Endothelial cell of umbilical vein (primary cell): Measurements from ENCODE around the gene FOXN1. TPM values are rescaled to one million over a fixed set of nuclear protein-coding genes. Genes with fewer than 3 reads are reported as not detected.

ENCODE experiments used
- BruUV-seq: library from RNA; stranded (reverse); fragments of 400-500 nt; replicated peaks from 2 replicates; lab custom pipeline; 2021; lab: Mats Ljungman, UMichigan
- CTCF ChIA-PET: fragments of 300-600, 350-600 bp; sonication (Branson Sonifier 250); formaldehyde crosslinking; loops from one replicate; lab custom pipeline; 2021; ENCODE audit warnings: antibody characterized with exemption, inconsistent platforms; lab: Charles Lee
- POLR2A ChIA-PET: fragments of 300-600, 350-600 bp; sonication (Branson Sonifier 250); formaldehyde crosslinking; loops from one replicate; lab custom pipeline; 2021; ENCODE audit warnings: antibody characterized with exemption, inconsistent platforms; lab: Charles Lee
- DNase-seq: peaks from one replicate; pipeline ENCODE4 v3.0.0-alpha.2; 2011; ENCODE audit warnings: low read depth, low spot score
- FAIRE-seq: peaks from 2 replicates; lab custom pipeline; 2011; peaks lifted over from hg19 to GRCh38; lab: Jason Lieb, UNC
- H2AFZ ChIP-seq: 2 replicates; pipeline ENCODE4 v1.6.0; 2012; ENCODE audit warnings: low read depth, low read length, control low read depth, inconsistent platforms
- H3K27ac ChIP-seq: 2 replicates; pipeline ENCODE4 v1.5.1; 2011; ENCODE audit warnings: low read depth, mild to moderate bottlenecking, control low read depth, low read length, moderate library complexity; ENCODE audit not compliant: insufficient read depth
- H3K27me3 ChIP-seq, 2 experiments: 2 replicates each; pipeline versions ENCODE4 v1.6.0 to v1.6.1; 2011; ENCODE audit warnings: low read length in 2 of 2, mixed read lengths in 1 of 2; ENCODE audit not compliant: control insufficient read depth in 2 of 2, insufficient read depth in 2 of 2
- H3K36me3 ChIP-seq, 2 experiments: 2 replicates in 1 of 2; 3 replicates in 1 of 2; pipeline ENCODE4 v1.5.1; 2011; ENCODE audit warnings: low read length in 2 of 2, mild to moderate bottlenecking in 1 of 2, moderate library complexity in 1 of 2; ENCODE audit not compliant: control insufficient read depth in 2 of 2, insufficient read depth in 2 of 2; ENCODE audit errors: extremely low read depth in 1 of 2
- H3K4me1 ChIP-seq: 3 replicates; pipeline ENCODE4 v1.5.1; 2011; ENCODE audit warnings: mild to moderate bottlenecking, low read length; ENCODE audit not compliant: control insufficient read depth, insufficient read depth; ENCODE audit errors: extremely low read depth
- H3K4me2 ChIP-seq: 2 replicates; pipeline ENCODE4 v1.6.1; 2011; ENCODE audit warnings: low read length, control low read depth, mixed read lengths; ENCODE audit not compliant: insufficient read depth
- H3K4me3 ChIP-seq, 3 experiments: fragments of 200-600 bp in 1 of 3; sonication (generic), shearing (Covaris generic) in 1 of 3; replicated peaks in 1 of 3; 2 replicates each; pipeline ENCODE4 v1.5.1; 2011 to 2016; ENCODE audit warnings: control low read depth in 3 of 3, low read length in 3 of 3, mild to moderate bottlenecking in 2 of 3, inconsistent platforms in 1 of 3, low read depth in 1 of 3, moderate library complexity in 1 of 3; ENCODE audit not compliant: insufficient read depth in 1 of 3
- H3K79me2 ChIP-seq: 2 replicates; pipeline ENCODE4 v1.6.0; 2012; ENCODE audit warnings: low read length, inconsistent platforms; ENCODE audit not compliant: control insufficient read depth, insufficient read depth
- H3K9ac ChIP-seq: replicated peaks from 2 replicates; pipeline ENCODE3; 2011; ENCODE audit warnings: low read length, control low read depth; ENCODE audit not compliant: insufficient read depth; ENCODE audit errors: extremely low read depth
- H3K9me1 ChIP-seq: replicated peaks from 3 replicates; pipeline ENCODE4 v1.6.0; 2011; ENCODE audit warnings: mild to moderate bottlenecking, low read length; ENCODE audit not compliant: control insufficient read depth, insufficient read depth; ENCODE audit errors: extremely low read depth
- H3K9me3 ChIP-seq: replicated peaks from 2 replicates; pipeline ENCODE4 v1.5.1; 2012; ENCODE audit warnings: low read length, inconsistent platforms; ENCODE audit not compliant: control insufficient read depth, insufficient read depth
- H4K20me1 ChIP-seq: replicated peaks from 2 replicates; pipeline ENCODE3; 2011; ENCODE audit warnings: mild to moderate bottlenecking, low read length; ENCODE audit not compliant: control insufficient read depth, insufficient read depth; ENCODE audit errors: extremely low read depth
- CTCF ChIP-seq, 2 donors: IDR thresholded peaks; 1 replicate in 1 of 2; 2 replicates in 1 of 2; pipeline ENCODE4 v1.5.1; 2011; ENCODE audit warnings: low read length in 2 of 2, mild to moderate bottlenecking in 2 of 2, moderate library complexity in 2 of 2, control low read depth in 1 of 2, inconsistent platforms in 1 of 2, low read depth in 1 of 2; ENCODE audit not compliant: insufficient read depth in 1 of 2; ENCODE audit errors: extremely low read depth in 1 of 2
- EZH2 ChIP-seq: IDR thresholded peaks from 2 replicates; pipeline ENCODE4 v1.6.1; 2012; ENCODE audit warnings: borderline replicate concordance, low read depth, mild to moderate bottlenecking, moderate library complexity, low read length, inconsistent platforms; ENCODE audit not compliant: severe bottlenecking
- FOS ChIP-seq: IDR thresholded peaks from 2 replicates; pipeline ENCODE4 v1.6.1; 2011; ENCODE audit warnings: mild to moderate bottlenecking, low read length, moderate library complexity, borderline replicate concordance; ENCODE audit not compliant: insufficient read depth
- GATA2 ChIP-seq: IDR thresholded peaks from 2 replicates; pipeline ENCODE4 v1.7.0; 2011; ENCODE audit warnings: low read depth, mild to moderate bottlenecking, moderate library complexity, mixed read lengths, low read length; ENCODE audit not compliant: insufficient read length, insufficient read depth
- JUN ChIP-seq: IDR thresholded peaks from 2 replicates; pipeline ENCODE4 v1.6.1; 2011; ENCODE audit warnings: borderline replicate concordance, low read depth; ENCODE audit not compliant: insufficient read length, insufficient read depth
- MAX ChIP-seq: IDR thresholded peaks from 2 replicates; pipeline ENCODE4 v1.6.1; 2011; ENCODE audit not compliant: insufficient read depth, insufficient read length
- MYC ChIP-seq: IDR thresholded peaks from one replicate; pipeline ENCODE4 v1.6.1; 2011; ENCODE audit warnings: mild to moderate bottlenecking, low read depth, low read length
- POLR2A ChIP-seq: IDR thresholded peaks from 2 replicates; pipeline ENCODE4 v1.6.1; 2012; ENCODE audit warnings: low read depth, mild to moderate bottlenecking, control low read depth, low read length
- POLR2AphosphoS5 ChIP-seq: IDR thresholded peaks from 2 replicates; pipeline ENCODE4 v1.6.1; 2012; ENCODE audit warnings: low read depth, mild to moderate bottlenecking, control low read depth, low read length, moderate library complexity; ENCODE audit not compliant: insufficient read depth
- dilution Hi-C: fragments of 300-500 bp; cut with MboI; formaldehyde crosslinking; loops from one replicate; pipeline ENCODE4 v1.15.0; 2019; ENCODE audit warnings: low sequenced_read_pairs; ENCODE audit not compliant: extremely low pct_ligation_motif_present
- intact Hi-C: fragments of 100-400 bp; cut with micrococcal nuclease; formaldehyde crosslinking; loops from one replicate; pipeline ENCODE4 v1.10.0; 2022
- polyA plus RNA-seq, 4 experiments: library from polyadenylated mRNA; depleted of rRNA in 3 of 4; stranded (reverse) in 3 of 4; unstranded in 1 of 4; fragments of >200 nt; gene quantifications; 2 replicates each; pipeline versions ENCODE4 v1.2.1 to v1.2.3, GENCODE V29; 2011 to 2012; ENCODE audit warnings: missing spikeins in 1 of 4
- total RNA-seq: library from RNA; stranded (reverse); gene quantifications from 2 replicates; pipeline ENCODE4 v1.2.3, GENCODE V29; 2021

Gene FOXN1
- total and polyA plus RNA-seq, 2 donors (not counting 3 experiments of a cell fraction or from before 2014, with no cell fraction given), result not detected

- Histone ChIP-seq H3K4me1 (no peaks in the 10 kb centered on the region), H4K20me1 (no peaks in the 10 kb centered on the region), H3K79me2 (no peaks in the 10 kb centered on the region), H2AFZ (no peak overlapping the region), H3K4me2 (no peak overlapping the region), H3K27me3 (peaks cover 0 to 3% of the 10 kb centered on the region in 2 experiments), H3K9ac (no peak overlapping the region), H3K4me3 (no peak overlapping the region), H3K9me3 (no peaks in the 10 kb centered on the region), H3K36me3 (no peaks in the 10 kb centered on the region), H3K9me1 (no peaks in the 10 kb centered on the region), H3K27ac (no peak overlapping the region)
- FAIRE-seq, result no peak
- dilution Hi-C loops, result no loop called here
- ChIA-PET POLR2A (no interaction called here), CTCF (no interaction called here)
- TF ChIP-seq POLR2AphosphoS5, result no peak
- no peak for TF ChIP-seq MYC
- TF ChIP-seq FOS, result no peak
- TF ChIP-seq EZH2, result no peak
- no peak for TF ChIP-seq JUN
- TF ChIP-seq CTCF (IDR thresholded peaks at IDR 0.05; ENCODE audit: extremely low read depth in 1 of 2, insufficient read depth in 1 of 2, low read depth in 1 of 2, low read length in 2 of 2), result no peak
- no peak for TF ChIP-seq GATA2
- no peak for TF ChIP-seq MAX
- TF ChIP-seq POLR2A, result no peak
- intact Hi-C loops, result no loop called here
- BruUV-seq, result no TSS peak
- DNase-seq, result no peak
These were observed 12.0 kb downstream of the FOXN1 start for GRCh38 chr17:28518132-28518531.
